ENCODE data around the gene FHIT.

DNA sequence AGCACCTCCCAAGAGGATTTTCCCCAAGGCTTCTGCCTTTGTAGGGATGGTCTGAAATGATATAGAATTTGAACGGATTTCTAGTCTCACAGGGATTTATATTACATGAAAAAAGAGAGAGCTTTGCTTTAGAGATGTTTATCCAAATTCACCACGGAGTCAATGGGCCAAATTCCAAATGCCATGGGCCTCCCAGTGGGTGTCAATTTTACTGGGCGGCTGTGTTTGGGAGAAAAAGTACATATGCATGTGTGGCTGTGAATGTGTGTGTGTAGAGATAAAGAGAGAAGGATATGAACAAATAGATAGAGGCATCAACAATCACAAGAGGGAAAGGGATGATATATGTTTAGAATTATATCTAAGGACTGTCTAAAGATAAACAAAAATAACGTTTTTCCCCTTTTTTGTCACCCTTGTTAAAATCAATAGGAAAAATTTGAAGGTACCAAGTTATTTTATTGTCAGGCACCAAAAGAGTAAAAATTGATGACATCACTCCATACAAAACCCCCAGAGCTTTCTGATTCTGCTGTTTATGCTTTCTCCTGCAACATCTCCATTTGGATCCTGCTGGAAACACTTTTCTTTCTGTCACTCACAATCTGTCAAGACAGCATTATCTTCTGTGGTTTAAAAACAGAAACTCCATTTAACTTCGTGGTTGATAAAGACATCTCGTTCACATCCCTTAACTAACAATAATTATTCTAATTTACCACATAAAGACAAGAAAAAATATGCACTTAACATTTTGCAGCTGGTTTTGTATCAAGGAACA is 160.7 kb downstream of the FHIT start:
- TF ChIP-seq, protein P1, sequence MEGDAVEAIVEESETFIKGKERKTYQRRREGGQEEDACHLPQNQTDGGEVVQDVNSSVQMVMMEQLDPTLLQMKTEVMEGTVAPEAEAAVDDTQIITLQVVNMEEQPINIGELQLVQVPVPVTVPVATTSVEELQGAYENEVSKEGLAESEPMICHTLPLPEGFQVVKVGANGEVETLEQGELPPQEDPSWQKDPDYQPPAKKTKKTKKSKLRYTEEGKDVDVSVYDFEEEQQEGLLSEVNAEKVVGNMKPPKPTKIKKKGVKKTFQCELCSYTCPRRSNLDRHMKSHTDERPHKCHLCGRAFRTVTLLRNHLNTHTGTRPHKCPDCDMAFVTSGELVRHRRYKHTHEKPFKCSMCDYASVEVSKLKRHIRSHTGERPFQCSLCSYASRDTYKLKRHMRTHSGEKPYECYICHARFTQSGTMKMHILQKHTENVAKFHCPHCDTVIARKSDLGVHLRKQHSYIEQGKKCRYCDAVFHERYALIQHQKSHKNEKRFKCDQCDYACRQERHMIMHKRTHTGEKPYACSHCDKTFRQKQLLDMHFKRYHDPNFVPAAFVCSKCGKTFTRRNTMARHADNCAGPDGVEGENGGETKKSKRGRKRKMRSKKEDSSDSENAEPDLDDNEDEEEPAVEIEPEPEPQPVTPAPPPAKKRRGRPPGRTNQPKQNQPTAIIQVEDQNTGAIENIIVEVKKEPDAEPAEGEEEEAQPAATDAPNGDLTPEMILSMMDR (IDR thresholded peaks at IDR 0.05) = no peak
- TF ChIP-seq EP300 (IDR thresholded peaks at IDR 0.05) (no peak), POLR2A (IDR thresholded peaks at IDR 0.05) (no peak)
